GM13977 (cell line): ENCODE results near the gene GSK3A.

Source experiments
- DNase-seq: peaks from one replicate; pipeline ENCODE4 v3.0.0; 2012; ENCODE audit warnings: low spot score
- CTCF ChIP-seq: IDR thresholded peaks from 2 replicates; pipeline ENCODE4 v1.5.1; 2012; ENCODE audit warnings: mild to moderate bottlenecking, control low read depth; ENCODE audit not compliant: insufficient read depth; ENCODE audit errors: extremely low read depth, missing control alignments
- in situ Hi-C: fragments of 300-500 bp; cut with MboI; formaldehyde crosslinking; loops from one replicate; pipeline ENCODE4 v1.12.0; 2022; ENCODE audit warnings: low sequenced_read_pairs, low pct_unique_long_range_greater_than_20kb, mixed read lengths, inconsistent platforms; ENCODE audit not compliant: unreplicated experiment

The GSK3A gene

GRCh38 chr19:42225718-42226292 is 16.6 kb downstream of the GSK3A start:
- no peak for DNase-seq
- in situ Hi-C loops: no loop called here
- TF ChIP-seq CTCF: no peak

GRCh38 chr19:42224940-42225717 is 17.3 kb downstream of the GSK3A start:
- no peak for DNase-seq
- in situ Hi-C loops: no loop called here
- no peak for TF ChIP-seq CTCF

- DNase-seq: no peak
- in situ Hi-C loops: no loop called here
- no peak for TF ChIP-seq CTCF
These were observed 21.7 kb downstream of the GSK3A start for GRCh38 chr19:42220751-42221097.

- no peak for TF ChIP-seq CTCF
- in situ Hi-C loops: no loop called here
- peak; percentile 99 for DNase-seq
These were observed 22.3 kb downstream of the GSK3A start, which contains the start of gene ZNF526 for GRCh38 chr19:42219812-42220750. TSS of gene ZNF526 (plus strand) at chr19:42220312. CDS start at chr19:42224404, 4,092 bp downstream.

- in situ Hi-C loops: no loop called here
- TF ChIP-seq CTCF: no peak
- DNase-seq: peak; percentile 98
These were observed 24.6 kb downstream of the GSK3A start, which contains the start of gene DEDD2 for GRCh38 chr19:42217520-42218437. TSS of gene DEDD2 (minus strand) at chr19:42217677. CDS start at chr19:42217007, 670 bp downstream.
